GM18907 (cell line): Measurements from ENCODE around the gene TBX20.
"Not testable (repeated sequence)": the region's sequence is repeated elsewhere in the genome, so short reads cannot be mapped to it uniquely, and the experiment has no call there.

Source experiments
- ATAC-seq: cut with Tn5 transposase; IDR thresholded peaks from one replicate; pipeline ENCODE4 v1.9.1; 2021; ENCODE audit warnings: mild to moderate bottlenecking, moderate library complexity; ENCODE audit not compliant: unreplicated experiment

The TBX20 gene

GRCh38 chr7:35228496-35229051, 25.3 kb downstream of the TBX20 start:
- ATAC-seq: peak; percentile 44

GRCh38 chr7:35227438-35227837, 26.5 kb downstream of the TBX20 start:
- not testable (repeated sequence) for ATAC-seq

- not testable (repeated sequence) for ATAC-seq
Measured at GRCh38 chr7:35222445-35222844, 31.5 kb downstream of the TBX20 start.

GRCh38 chr7:35220176-35220575, 33.7 kb downstream of the TBX20 start:
- ATAC-seq: not testable (repeated sequence)

- not testable (repeated sequence) for ATAC-seq
Measured at GRCh38 chr7:35216033-35216432, 37.9 kb downstream of the TBX20 start.

- not testable (repeated sequence) for ATAC-seq
Measured at GRCh38 chr7:35215063-35215462, 38.8 kb downstream of the TBX20 start.

GRCh38 chr7:35206924-35207323, 47.0 kb downstream of the TBX20 start:
- not testable (repeated sequence) for ATAC-seq

GRCh38 chr7:35204850-35205249, 49.0 kb downstream of the TBX20 start:
- not testable (repeated sequence) for ATAC-seq

GRCh38 chr7:35204031-35204430, 49.9 kb downstream of the TBX20 start:
- ATAC-seq: not testable (repeated sequence)

GRCh38 chr7:35202353-35202752, 51.5 kb downstream of the TBX20 start:
- not testable (repeated sequence) for ATAC-seq

GRCh38 chr7:35200170-35200569, 53.7 kb downstream of the TBX20 start:
- not testable (repeated sequence) for ATAC-seq

GRCh38 chr7:35198370-35199140, 55.3 kb downstream of the TBX20 start:
- ATAC-seq: not testable (repeated sequence)

- ATAC-seq: not testable (repeated sequence)
Measured at GRCh38 chr7:35191571-35191970, 62.3 kb downstream of the TBX20 start.

- ATAC-seq: not testable (repeated sequence)
Measured at GRCh38 chr7:35190146-35190773, 63.6 kb downstream of the TBX20 start.

GRCh38 chr7:35186751-35187150, 67.1 kb downstream of the TBX20 start:
- not testable (repeated sequence) for ATAC-seq

GRCh38 chr7:35185908-35186731, 67.8 kb downstream of the TBX20 start:
- no peak for ATAC-seq

GRCh38 chr7:35185578-35185907, 68.4 kb downstream of the TBX20 start:
- ATAC-seq: not testable (repeated sequence)

- not testable (repeated sequence) for ATAC-seq
Measured at GRCh38 chr7:35184961-35185360, 68.9 kb downstream of the TBX20 start.

- not testable (repeated sequence) for ATAC-seq
Measured at GRCh38 chr7:35183873-35184503, 69.9 kb downstream of the TBX20 start.

- ATAC-seq: not testable (repeated sequence)
Measured at GRCh38 chr7:35180665-35181064, 73.2 kb downstream of the TBX20 start.

- not testable (repeated sequence) for ATAC-seq
Measured at GRCh38 chr7:35173176-35173575, 80.7 kb downstream of the TBX20 start.
